Gastroesophageal sphincter (tissue), 4 donors: ENCODE data around the gene HTRA1. TPM values are rescaled to one million over a fixed set of nuclear protein-coding genes. Genes with fewer than 3 reads are reported as not detected.

Source experiments
- ATAC-seq: fragments of 150-250 bp; one replicate; pipeline ENCODE4 v1.9.1; 2016; ENCODE audit warnings: mild to moderate bottlenecking, moderate library complexity
- H3K27ac ChIP-seq, 4 donors: fragments of 200-600 bp; sonication (generic) in 3 of 4; 1 replicate in 3 of 4; 2 replicates in 1 of 4; pipeline ENCODE4 v1.5.1; 2016 to 2019
- H3K27me3 ChIP-seq: fragments of 200-600 bp; sonication (generic); one replicate; pipeline ENCODE4 v1.5.1; 2019
- H3K36me3 ChIP-seq, 2 donors: fragments of 200-600 bp; sonication (generic); one replicate each; pipeline ENCODE4 v1.5.1; 2019; ENCODE audit warnings: control low read depth in 1 of 2
- H3K4me1 ChIP-seq, 3 donors: fragments of 200-600 bp; sonication (generic); 1 replicate in 2 of 3; 2 replicates in 1 of 3; pipeline ENCODE4 v1.5.1; 2016 to 2019; ENCODE audit warnings: control low read depth in 2 of 3
- H3K4me3 ChIP-seq, 2 donors: fragments of 200-600 bp; sonication (generic); one replicate each; pipeline ENCODE4 v1.5.1; 2019; ENCODE audit warnings: mild to moderate bottlenecking in 1 of 2, moderate library complexity in 1 of 2
- H3K9me3 ChIP-seq, 3 donors: fragments of 200-600 bp; sonication (generic); one replicate each; pipeline ENCODE4 v1.5.1; 2017 to 2019; ENCODE audit warnings: control low read depth in 2 of 3
- CTCF ChIP-seq, 4 experiments: fragments of 200-600 bp in 2 of 4; fragments of 450-650 bp in 2 of 4; sonication (generic) in 1 of 4; IDR thresholded peaks; one replicate each; pipeline ENCODE4 v1.5.1; 2017 to 2019; ENCODE audit warnings: antibody characterized with exemption in 4 of 4, mild to moderate bottlenecking in 2 of 4, moderate library complexity in 2 of 4
- EP300 ChIP-seq: sonication (generic); formaldehyde crosslinking; IDR thresholded peaks from one replicate; pipeline ENCODE4 v1.6.1; 2017; ENCODE audit warnings: antibody characterized with exemption, mild to moderate bottlenecking
- POLR2A ChIP-seq, 2 donors: fragments of 450-650 bp; IDR thresholded peaks; one replicate each; pipeline ENCODE4 v1.6.1; 2017; ENCODE audit warnings: antibody characterized with exemption in 2 of 2, mild to moderate bottlenecking in 2 of 2, moderate library complexity in 1 of 2
- POLR2AphosphoS5 ChIP-seq: sonication (generic); formaldehyde crosslinking; IDR thresholded peaks from one replicate; pipeline ENCODE4 v1.6.1; 2017; ENCODE audit warnings: antibody characterized with exemption
- WGBS, 2 donors: methylation state at CpG; one replicate each; pipeline ENCODE4 v1.1.5; 2018; ENCODE audit warnings: low coverage in 1 of 2; 5-methylcytosine and 5-hydroxymethylcytosine counted together
- total RNA-seq, 4 donors: library from RNA; depleted of rRNA; stranded (reverse); fragments of >200 nt; gene quantifications; one replicate each; pipeline ENCODE4 v1.1.0, GENCODE V29; 2016

HTRA1 gene
- total RNA-seq, 4 donors from 2014 or later = 107 to 137 (median 111) TPM

- no peak for ATAC-seq
- H3K4me1 ChIP-seq = no peaks in the 10 kb centered on the region
- 90 to 100% methylated on average over 2 of the region's 2 CpGs for WGBS, 2 donors
- TF ChIP-seq POLR2AphosphoS5 = no peak
- TF ChIP-seq POLR2A (IDR thresholded peaks at IDR 0.05) = no peak
- TF ChIP-seq CTCF (IDR thresholded peaks at IDR 0.05) = no peak
- TF ChIP-seq EP300 = no peak
- no peaks in the 10 kb centered on the region for H3K36me3 ChIP-seq
- no peak overlapping the region for H3K27ac ChIP-seq
- no peak overlapping the region for H3K4me3 ChIP-seq
- no peaks in the 10 kb centered on the region for H3K9me3 ChIP-seq
- no peaks in the 10 kb centered on the region for H3K27me3 ChIP-seq
Observed at GRCh38 chr10:122537545-122537944, 76.2 kb downstream of the HTRA1 start.

- WGBS, 2 donors = 64 to 66% methylated on average over 4 of the region's 4 CpGs
- no peak for TF ChIP-seq POLR2AphosphoS5
- TF ChIP-seq EP300 = no peak
- TF ChIP-seq CTCF (IDR thresholded peaks at IDR 0.05) = no peak
- TF ChIP-seq POLR2A (IDR thresholded peaks at IDR 0.05) = no peak
Observed at GRCh38 chr10:122541541-122542002, 80.2 kb downstream of the HTRA1 start.

GRCh38 chr10:122543676-122544445 is 82.5 kb downstream of the HTRA1 start:
- Histone ChIP-seq H3K4me1 (no peaks in the 10 kb centered on the region), H3K27ac (no peak overlapping the region), H3K36me3 (no peaks in the 10 kb centered on the region), H3K27me3 (no peaks in the 10 kb centered on the region), H3K4me3 (no peak overlapping the region), H3K9me3 (no peaks in the 10 kb centered on the region)
- ATAC-seq = no peak
- TF ChIP-seq POLR2AphosphoS5 (no peak), EP300 (no peak), CTCF (IDR thresholded peaks at IDR 0.05) (no peak), POLR2A (IDR thresholded peaks at IDR 0.05) (no peak)
- WGBS, 2 donors = 83 to 87% methylated on average over 6 to 7 of the region's 10 CpGs

More at GRCh38 chr10:122541541-122542002, 80.2 kb downstream of the HTRA1 start:
- no peak for ATAC-seq
- no peak overlapping the region for H3K4me3 ChIP-seq
- no peak overlapping the region for H3K27ac ChIP-seq
- no peaks in the 10 kb centered on the region for H3K4me1 ChIP-seq
- H3K36me3 ChIP-seq = no peaks in the 10 kb centered on the region
- H3K27me3 ChIP-seq = no peaks in the 10 kb centered on the region
- H3K9me3 ChIP-seq = no peaks in the 10 kb centered on the region

- Histone ChIP-seq H3K9me3 (no peaks in the 10 kb centered on the region), H3K27ac (no peak overlapping the region), H3K36me3 (no peaks in the 10 kb centered on the region), H3K4me1 (no peaks in the 10 kb centered on the region), H3K27me3 (no peaks in the 10 kb centered on the region), H3K4me3 (no peak overlapping the region)
- ATAC-seq = no peak
- WGBS, 2 donors = 95% methylated on average over 8 of the region's 8 CpGs
- no peak for TF ChIP-seq EP300
- no peak for TF ChIP-seq CTCF (IDR thresholded peaks at IDR 0.05)
- no peak for TF ChIP-seq POLR2A (IDR thresholded peaks at IDR 0.05)
- TF ChIP-seq POLR2AphosphoS5 = no peak
Observed at GRCh38 chr10:122544493-122544892, 83.1 kb downstream of the HTRA1 start.

GRCh38 chr10:122546242-122546641 is 84.9 kb downstream of the HTRA1 start:
- no peak overlapping the region for H3K4me3 ChIP-seq
- no peak for TF ChIP-seq CTCF (IDR thresholded peaks at IDR 0.05)
- TF ChIP-seq EP300 = no peak
- no peaks in the 10 kb centered on the region for H3K27me3 ChIP-seq
- H3K4me1 ChIP-seq = no peaks in the 10 kb centered on the region
- ATAC-seq = no peak
- no peak overlapping the region for H3K27ac ChIP-seq
- no peaks in the 10 kb centered on the region for H3K9me3 ChIP-seq
- WGBS, 2 donors = 92 to 94% methylated on average over 3 to 7 of the region's 8 CpGs
- H3K36me3 ChIP-seq = no peaks in the 10 kb centered on the region
